Cardiac fibroblast (primary cell): ENCODE results near the gene ZFTA.

Experiments used
- DNase-seq, 2 donors: peaks; one replicate each; pipeline versions ENCODE4 v3.0.0 to v3.0.0-alpha.2; 2010; ENCODE audit warnings: low read depth in 2 of 2
- H3K4me3 ChIP-seq, 2 donors: replicated peaks in 1 of 2; 1 replicate in 1 of 2; 2 replicates in 1 of 2; pipeline ENCODE4 v1.5.1; 2011; ENCODE audit warnings: low read depth in 2 of 2, low read length in 2 of 2, mild to moderate bottlenecking in 2 of 2, moderate library complexity in 1 of 2
- TF ChIP-seq, protein P1 (sequence below): IDR thresholded peaks from one replicate; pipeline ENCODE4 v1.5.1; 2011; ENCODE audit warnings: low read depth, mild to moderate bottlenecking, low read length, inconsistent platforms

ZFTA gene

DNA sequence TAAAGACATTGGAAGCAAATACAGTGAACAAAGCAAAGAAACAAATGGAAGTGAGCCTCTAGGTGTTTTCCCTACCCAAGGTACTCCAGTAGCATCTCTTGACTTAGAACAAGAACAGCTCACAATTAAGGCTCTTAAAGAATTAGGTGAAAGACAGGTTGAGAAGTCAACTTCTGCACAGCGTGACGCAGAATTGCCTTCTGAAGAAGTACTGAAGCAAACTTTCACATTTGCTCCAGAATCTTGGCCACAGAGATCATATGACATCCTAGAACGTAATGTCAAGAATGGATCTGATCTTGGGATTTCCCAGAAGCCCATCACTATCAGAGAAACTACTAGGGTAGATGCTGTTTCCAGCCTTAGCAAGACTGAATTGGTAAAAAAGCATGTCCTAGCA, 48.0 kb downstream of the ZFTA start:
- H3K4me3 ChIP-seq: no peak overlapping the region
- TF ChIP-seq, protein P1, sequence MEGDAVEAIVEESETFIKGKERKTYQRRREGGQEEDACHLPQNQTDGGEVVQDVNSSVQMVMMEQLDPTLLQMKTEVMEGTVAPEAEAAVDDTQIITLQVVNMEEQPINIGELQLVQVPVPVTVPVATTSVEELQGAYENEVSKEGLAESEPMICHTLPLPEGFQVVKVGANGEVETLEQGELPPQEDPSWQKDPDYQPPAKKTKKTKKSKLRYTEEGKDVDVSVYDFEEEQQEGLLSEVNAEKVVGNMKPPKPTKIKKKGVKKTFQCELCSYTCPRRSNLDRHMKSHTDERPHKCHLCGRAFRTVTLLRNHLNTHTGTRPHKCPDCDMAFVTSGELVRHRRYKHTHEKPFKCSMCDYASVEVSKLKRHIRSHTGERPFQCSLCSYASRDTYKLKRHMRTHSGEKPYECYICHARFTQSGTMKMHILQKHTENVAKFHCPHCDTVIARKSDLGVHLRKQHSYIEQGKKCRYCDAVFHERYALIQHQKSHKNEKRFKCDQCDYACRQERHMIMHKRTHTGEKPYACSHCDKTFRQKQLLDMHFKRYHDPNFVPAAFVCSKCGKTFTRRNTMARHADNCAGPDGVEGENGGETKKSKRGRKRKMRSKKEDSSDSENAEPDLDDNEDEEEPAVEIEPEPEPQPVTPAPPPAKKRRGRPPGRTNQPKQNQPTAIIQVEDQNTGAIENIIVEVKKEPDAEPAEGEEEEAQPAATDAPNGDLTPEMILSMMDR: no peak
- no peak for DNase-seq

DNA sequence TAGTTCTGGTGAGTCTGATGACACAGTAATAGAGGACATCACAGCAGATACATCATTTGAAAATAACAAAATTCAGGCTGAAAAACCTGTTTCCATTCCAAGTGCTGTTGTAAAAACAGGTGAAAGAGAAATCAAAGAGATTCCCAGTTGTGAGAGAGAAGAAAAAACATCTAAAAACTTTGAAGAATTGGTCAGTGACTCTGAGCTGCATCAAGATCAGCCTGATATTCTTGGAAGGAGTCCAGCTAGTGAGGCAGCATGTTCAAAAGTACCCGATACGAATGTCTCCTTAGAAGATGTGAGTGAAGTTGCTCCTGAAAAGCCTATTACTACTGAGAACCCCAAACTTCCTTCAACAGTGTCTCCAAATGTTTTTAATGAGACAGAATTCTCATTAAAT, 48.6 kb downstream of the ZFTA start:
- H3K4me3 ChIP-seq: no peak overlapping the region
- DNase-seq: peak; percentile 50 to 69
- TF ChIP-seq, protein P1: no peak

DNA sequence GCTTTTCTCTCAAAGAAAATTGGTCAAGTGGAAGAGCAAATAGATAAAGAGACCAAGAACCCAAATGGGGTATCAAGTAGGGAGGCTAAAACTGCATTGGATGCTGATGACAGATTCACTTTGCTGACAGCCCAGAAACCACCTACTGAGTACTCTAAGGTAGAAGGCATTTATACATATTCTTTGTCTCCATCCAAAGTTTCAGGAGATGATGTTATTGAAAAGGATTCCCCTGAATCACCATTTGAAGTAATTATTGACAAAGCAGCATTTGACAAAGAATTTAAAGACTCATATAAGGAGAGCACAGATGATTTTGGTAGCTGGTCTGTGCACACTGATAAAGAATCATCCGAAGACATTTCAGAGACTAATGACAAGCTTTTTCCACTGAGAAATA, 49.6 kb downstream of the ZFTA start:
- TF ChIP-seq, protein P1: no peak
- no peak overlapping the region for H3K4me3 ChIP-seq
- DNase-seq: no peak
